NCI-H1048 (cell line): ENCODE measurements around the gene TLR7.

Experiments used
- DNase-seq: peaks from one replicate; lab custom pipeline; 2025; lab: John Stamatoyannopoulos, UW

The TLR7 gene

GRCh38 chrX:12891171-12891570 lies 24.3 kb downstream of the TLR7 start:
- DNase-seq, result no peak

DNA sequence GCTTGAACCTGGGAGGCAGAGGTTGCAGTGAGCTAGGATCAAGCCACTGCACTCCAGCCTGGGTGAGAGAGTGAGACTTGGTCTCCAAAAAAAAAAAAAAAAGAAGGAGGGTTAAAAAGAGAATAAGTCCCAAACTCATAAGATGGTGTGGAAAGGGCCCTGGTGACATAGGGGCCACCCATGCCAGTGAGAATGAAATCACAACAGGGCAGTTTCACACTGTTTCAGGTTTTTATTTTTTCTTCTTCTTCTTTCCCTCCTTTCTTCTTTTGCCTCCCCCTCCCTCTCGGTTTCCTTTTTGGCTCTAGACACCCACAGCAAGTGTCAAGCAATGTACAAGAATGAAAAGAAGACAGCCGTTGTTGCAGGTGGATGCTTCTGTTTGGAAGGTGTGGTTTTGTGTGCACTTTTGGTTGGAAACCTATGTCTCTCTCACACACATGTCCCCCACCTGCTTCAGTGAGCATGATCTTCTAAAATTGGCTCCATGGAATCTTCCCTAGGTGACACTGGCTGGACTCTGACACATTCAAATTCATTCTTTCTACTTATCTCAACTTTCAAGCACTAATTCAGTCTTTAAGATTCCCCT lies 25.1 kb downstream of the TLR7 start:
- DNase-seq, result no peak

DNA sequence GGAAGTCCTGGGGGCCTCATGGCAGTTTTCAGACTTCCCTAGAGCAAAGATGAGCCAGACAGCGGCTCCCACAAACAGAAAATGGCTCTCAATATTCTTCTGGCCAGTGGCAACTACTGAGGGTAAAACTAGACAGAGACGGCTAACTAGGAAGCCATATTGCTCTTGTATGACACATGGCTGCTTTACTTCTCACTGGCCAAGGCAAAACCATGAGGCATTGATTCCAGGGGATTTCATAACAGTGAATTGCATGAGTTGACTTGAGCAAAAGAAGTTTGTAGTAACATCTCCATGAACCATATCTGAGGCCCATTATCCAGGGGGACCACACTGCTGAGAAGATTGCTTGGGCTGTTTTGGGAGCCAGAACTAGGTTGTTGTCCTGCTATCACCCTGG lies 25.8 kb downstream of the TLR7 start:
- no peak for DNase-seq

DNA sequence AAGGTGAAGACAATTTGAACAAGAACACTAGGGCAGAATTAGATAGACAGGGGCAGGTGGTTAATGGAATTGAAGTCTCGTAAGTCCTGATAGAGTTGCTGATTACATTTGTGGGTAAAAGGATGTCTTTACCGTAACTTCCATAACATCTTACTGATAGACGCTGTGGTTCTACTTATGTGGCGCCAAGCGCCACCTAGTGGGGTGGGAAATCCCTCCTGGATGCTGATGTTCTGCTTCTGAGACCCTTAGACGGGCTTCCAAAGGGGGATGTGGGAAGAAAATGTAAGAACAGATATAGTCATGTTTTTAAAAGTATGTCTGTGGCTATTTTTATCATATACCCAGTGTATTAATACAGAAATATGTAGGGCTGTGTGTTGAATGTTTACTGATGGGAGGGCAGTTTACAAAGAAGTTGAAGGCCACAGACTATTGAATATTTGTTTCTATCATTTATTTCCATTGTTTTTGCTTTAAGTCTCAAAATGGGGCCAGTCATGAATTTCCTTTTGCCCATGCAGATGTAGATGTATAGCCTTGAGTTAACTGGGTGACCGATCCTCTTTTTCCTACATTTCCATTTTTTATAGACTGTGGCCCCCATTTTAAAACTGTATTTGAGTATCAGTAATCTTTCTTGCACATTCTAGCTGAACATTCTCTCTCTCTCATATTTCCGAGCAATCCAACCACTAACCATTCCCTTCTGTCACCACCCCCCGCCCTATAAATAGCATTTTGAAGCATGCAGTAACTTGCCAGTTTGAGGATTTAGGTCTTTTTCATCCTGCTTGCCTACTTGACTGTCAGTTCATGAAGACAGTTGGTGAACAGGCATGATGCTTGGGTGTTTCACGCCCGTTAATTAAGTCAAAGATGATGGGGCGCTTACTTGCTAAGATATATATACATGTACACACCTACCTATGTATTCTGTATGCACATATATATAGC lies 27.5 kb downstream of the TLR7 start:
- DNase-seq, result no peak

DNA sequence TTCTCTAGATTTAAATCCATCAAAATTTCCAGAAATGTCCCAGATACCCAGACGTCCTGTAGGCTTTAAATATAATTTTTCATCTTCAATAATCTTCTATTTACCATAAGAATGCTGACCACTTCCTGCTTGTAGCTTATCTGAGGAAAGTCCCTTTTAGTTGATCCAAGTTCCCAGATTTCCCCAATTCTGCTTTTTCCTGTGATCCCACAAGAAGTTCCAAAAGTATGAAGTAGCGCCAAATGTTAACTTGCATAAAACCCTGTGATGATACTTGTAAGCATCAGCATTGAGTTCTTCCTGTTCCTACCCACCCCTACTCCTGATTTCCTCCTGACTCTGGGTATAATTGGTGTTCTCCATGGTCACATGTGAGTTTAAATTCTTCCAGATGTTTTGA lies 29.0 kb downstream of the TLR7 start:
- DNase-seq, result no peak

- DNase-seq, result no peak
Measured at GRCh38 chrX:12896935-12897334, 30.1 kb downstream of the TLR7 start.

GRCh38 chrX:12898073-12898472 lies 31.2 kb downstream of the TLR7 start:
- no peak for DNase-seq

GRCh38 chrX:12899506-12899905 lies 32.6 kb downstream of the TLR7 start:
- no peak for DNase-seq

DNA sequence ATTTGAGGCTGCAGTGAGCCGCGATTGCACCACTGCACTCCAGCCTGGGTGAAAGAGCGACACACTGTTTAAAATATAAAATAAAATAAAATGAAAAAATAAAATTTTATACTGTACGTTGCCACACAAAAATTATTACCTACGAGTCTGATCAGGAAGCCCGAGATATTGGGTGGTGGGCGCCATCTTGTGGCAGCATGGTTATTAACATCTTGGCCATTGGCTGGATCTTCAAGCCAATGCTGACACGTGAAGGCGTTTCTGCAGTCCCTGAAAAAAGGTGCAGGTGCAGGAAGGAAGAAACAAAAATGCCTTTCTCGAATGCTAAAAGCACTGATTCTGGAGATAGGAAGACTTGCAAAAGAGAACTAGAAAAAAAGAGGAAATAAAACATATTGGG lies 34.6 kb downstream of the TLR7 start:
- DNase-seq, result no peak

DNA sequence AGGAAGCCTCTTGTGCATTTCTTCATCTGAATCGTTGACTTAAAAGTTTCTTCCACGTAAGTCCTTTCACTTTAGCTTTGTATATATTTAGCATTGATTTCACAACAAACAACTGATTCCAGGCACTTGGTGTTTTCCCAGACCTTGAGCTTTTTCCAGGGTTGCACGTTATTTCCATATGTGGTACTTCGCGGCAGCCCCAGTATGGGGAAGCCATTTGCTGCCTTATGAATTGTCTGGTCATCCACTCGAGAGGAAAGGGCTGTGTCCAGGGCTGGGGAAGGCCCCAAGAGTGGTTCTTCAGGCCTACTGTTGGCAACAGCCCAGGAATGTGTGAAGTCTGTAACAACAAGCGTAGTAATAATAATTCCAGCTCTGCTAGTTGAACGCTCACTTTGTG lies 36.8 kb downstream of the TLR7 start:
- DNase-seq, result no peak

GRCh38 chrX:12906046-12906761 lies 39.3 kb downstream of the TLR7 start, which contains the start of gene TLR8:
Gene TLR8 (plus strand): TSS chrX:12906620. CDS start chrX:12906707, 87 bp downstream.
- no peak for DNase-seq

GRCh38 chrX:12910423-12911121 lies 43.7 kb downstream of the TLR7 start:
- no peak for DNase-seq

GRCh38 chrX:12911122-12911470 lies 44.2 kb downstream of the TLR7 start:
- no peak for DNase-seq

DNA sequence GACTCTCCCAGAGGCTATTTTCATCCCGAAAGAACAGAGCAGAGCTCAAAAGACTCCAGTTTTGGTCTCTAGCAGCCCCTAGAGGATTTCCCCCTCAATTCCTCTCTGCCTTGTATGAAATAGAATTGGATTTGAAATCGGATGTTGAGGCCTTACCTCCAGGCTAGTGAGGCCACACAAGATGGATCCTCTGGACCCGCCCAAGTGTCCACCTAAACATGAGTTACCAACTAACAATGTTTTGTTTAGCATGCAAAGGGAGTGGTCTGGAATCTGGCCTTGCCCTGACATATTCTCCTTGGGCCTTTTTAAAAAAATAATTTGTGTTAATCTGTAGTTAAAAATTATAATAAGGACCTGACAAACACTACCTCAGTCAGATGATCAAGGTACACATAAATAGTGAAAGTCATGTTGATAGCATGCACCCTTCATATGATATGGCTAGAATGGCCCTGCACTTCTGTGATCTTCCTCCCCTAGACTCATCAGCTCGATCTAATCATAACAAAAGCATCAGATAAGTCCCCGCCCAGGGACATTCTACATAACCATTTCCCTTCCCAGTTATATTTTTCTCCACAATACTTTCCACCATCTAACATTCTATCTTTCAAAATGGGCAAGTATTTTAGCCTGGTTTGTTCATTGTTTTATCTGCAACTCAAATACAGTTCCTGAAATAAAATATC lies 46.1 kb downstream of the TLR7 start:
- DNase-seq, result no peak

- DNase-seq, result no peak
Measured at GRCh38 chrX:12917753-12918152, 50.9 kb downstream of the TLR7 start.

GRCh38 chrX:12919051-12919450 lies 52.2 kb downstream of the TLR7 start:
- no peak for DNase-seq

GRCh38 chrX:12919620-12920019 lies 52.7 kb downstream of the TLR7 start:
- DNase-seq, result no peak

GRCh38 chrX:12920990-12921389 lies 54.1 kb downstream of the TLR7 start:
- no peak for DNase-seq

- DNase-seq, result no peak
Measured at GRCh38 chrX:12921886-12922598, 55.2 kb downstream of the TLR7 start.

DNA sequence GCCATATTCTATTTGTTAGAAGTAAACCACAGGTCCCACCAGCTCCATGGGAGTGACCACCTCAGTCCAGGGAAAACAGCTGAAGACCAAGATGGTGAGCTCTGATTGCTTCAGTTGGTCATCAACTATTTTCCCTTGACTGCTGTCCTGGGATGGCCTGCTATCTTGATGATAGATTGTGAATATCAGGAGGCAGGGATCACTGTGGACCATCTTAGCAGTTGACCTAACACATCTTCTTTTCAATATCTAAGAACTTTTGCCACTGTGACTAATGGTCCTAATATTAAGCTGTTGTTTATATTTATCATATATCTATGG lies 55.7 kb downstream of the TLR7 start:
- no peak for DNase-seq

DNA sequence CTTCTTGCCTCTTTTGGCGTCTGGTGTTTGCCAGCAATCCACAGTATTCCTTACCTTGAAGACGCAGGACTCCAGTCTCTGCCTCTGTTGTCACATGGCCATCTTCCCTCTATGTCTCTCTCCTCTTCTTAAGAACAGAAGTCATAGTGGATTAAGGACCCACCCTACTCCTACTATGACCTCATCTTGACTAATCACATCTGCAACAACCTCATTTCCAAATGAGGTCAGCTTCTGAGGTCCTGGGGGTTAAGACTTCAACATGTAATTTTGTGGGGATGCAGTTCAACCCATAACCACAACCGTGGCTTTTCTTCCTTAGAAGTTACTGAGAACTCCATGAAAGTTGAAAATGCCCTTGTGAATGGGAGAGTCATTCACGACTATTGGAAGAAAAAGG lies 62.8 kb downstream of the TLR7 start:
- no peak for DNase-seq
